Activated B cell treated with CpG ODN at 0.5 μM for 24 hours (primary cell): Measurements from ENCODE around the gene INPP4B. TPM values are rescaled to one million over a fixed set of nuclear protein-coding genes. Genes with fewer than 3 reads are reported as not detected.

Source experiments
- ATAC-seq: fragments of 200-7000 bp; cut with Tn5 transposase; one replicate; pipeline ENCODE4 v1.10.0; 2021; ENCODE audit warnings: low read depth, mild to moderate bottlenecking, moderate library complexity
- CTCF ChIA-PET: fragments of 350-600 bp; sonication (Branson Sonifier 250); formaldehyde crosslinking; loops from one replicate; lab custom pipeline; 2021; ENCODE audit warnings: antibody characterized with exemption; lab: Charles Lee
- POLR2A ChIA-PET: fragments of 350-600 bp; sonication (Branson Sonifier 250); formaldehyde crosslinking; loops from one replicate; lab custom pipeline; 2021; ENCODE audit warnings: antibody characterized with exemption; lab: Charles Lee
- DNase-seq: peaks from one replicate; pipeline ENCODE4 v3.0.0; 2022
- H3K27ac Mint-ChIP-seq: one replicate; pipeline ENCODE4 v1.8.0; 2020; ENCODE audit warnings: mixed read lengths
- H3K27me3 Mint-ChIP-seq: one replicate; pipeline ENCODE4 v1.8.0; 2021; ENCODE audit warnings: mixed read lengths
- H3K36me3 Mint-ChIP-seq: one replicate; pipeline ENCODE4 v1.8.0; 2021; ENCODE audit warnings: low read depth, mixed read lengths
- H3K4me1 Mint-ChIP-seq: one replicate; pipeline ENCODE4 v1.8.0; 2021; ENCODE audit warnings: mixed read lengths
- H3K4me3 Mint-ChIP-seq: one replicate; pipeline ENCODE4 v1.8.0; 2020; ENCODE audit warnings: mild to moderate bottlenecking, mixed read lengths
- H3K9me3 Mint-ChIP-seq: one replicate; pipeline ENCODE4 v1.8.0; 2020; ENCODE audit warnings: mixed read lengths
- intact Hi-C: fragments of 100-400 bp; cut with micrococcal nuclease; formaldehyde crosslinking; loops from one replicate; pipeline ENCODE4 v1.15.1; 2024
- total RNA-seq: library from RNA; stranded (reverse); gene quantifications from 2 replicates; pipeline ENCODE4 v1.2.3, GENCODE V29; 2022
- TF ChIP-seq, protein P1 (sequence below): fragments of 200-600 bp; IDR thresholded peaks from one replicate; pipeline ENCODE4 v1.8.0; 2022; ENCODE audit warnings: antibody characterized with exemption, mild to moderate bottlenecking

Gene INPP4B
- total RNA-seq, 1 donor from 2014 or later = 0.11 TPM

DNA sequence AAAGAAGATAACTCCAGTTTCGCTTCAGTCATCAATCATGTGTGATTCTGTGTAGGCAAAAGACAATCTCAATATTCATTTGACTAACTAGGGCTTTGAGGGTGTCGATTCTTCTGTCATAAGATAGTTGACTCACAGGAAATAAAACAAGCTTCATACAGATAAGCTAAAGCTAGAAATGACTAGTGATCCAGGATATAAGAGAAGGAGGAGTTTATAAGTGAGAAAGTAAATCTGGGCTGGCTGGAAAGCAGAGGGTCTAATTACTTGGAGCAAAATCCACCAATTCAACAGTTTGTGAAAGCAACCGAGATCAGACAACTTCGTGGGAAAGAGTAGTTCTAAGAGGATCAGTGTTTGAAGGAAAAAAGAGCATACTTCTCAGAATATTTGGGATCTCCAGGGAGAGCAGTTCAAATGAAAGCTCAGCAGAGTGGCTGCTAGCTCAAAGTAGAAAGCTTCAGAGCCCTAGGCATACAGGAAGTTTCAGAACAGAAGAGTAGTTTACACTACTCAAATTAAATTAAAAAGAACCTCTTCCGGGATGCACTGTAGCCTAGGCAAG is 429.3 kb downstream of the INPP4B start:
- POLR2A ChIA-PET = no interaction called here
- DNase-seq = no peak
- intact Hi-C loops = no loop called here
- CTCF ChIA-PET = no interaction called here
- H3K36me3 Mint-ChIP-seq = no peaks in the 10 kb centered on the region
- TF ChIP-seq, protein P1, sequence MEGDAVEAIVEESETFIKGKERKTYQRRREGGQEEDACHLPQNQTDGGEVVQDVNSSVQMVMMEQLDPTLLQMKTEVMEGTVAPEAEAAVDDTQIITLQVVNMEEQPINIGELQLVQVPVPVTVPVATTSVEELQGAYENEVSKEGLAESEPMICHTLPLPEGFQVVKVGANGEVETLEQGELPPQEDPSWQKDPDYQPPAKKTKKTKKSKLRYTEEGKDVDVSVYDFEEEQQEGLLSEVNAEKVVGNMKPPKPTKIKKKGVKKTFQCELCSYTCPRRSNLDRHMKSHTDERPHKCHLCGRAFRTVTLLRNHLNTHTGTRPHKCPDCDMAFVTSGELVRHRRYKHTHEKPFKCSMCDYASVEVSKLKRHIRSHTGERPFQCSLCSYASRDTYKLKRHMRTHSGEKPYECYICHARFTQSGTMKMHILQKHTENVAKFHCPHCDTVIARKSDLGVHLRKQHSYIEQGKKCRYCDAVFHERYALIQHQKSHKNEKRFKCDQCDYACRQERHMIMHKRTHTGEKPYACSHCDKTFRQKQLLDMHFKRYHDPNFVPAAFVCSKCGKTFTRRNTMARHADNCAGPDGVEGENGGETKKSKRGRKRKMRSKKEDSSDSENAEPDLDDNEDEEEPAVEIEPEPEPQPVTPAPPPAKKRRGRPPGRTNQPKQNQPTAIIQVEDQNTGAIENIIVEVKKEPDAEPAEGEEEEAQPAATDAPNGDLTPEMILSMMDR = no peak
- no peak overlapping the region for H3K4me3 Mint-ChIP-seq
- no peak overlapping the region for H3K27ac Mint-ChIP-seq
- no peaks in the 10 kb centered on the region for H3K4me1 Mint-ChIP-seq
- ATAC-seq = no peak
- no peaks in the 10 kb centered on the region for H3K27me3 Mint-ChIP-seq
- H3K9me3 Mint-ChIP-seq = no peaks in the 10 kb centered on the region

DNA sequence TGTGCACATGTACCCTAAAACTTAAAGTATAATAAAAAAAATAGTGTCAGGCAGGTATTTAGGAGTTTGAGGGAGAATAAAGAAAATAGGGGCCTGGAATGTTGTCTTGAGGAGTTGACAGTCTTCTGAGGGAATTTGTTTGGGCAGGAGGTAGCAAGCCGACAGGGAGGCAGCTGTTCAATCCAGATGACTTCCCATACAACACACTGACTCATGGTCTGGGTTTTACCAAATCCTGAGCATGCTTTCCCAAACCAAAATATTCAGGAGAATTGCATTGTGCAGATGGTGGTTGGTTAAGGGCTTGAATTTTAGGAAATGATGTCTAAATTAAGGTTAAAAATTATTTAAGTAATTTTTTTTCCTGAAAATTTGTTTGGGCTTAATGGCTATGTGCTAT is 430.0 kb downstream of the INPP4B start:
- Mint-ChIP-seq H3K4me3 (no peak overlapping the region), H3K27ac (no peak overlapping the region), H3K4me1 (no peaks in the 10 kb centered on the region), H3K36me3 (no peaks in the 10 kb centered on the region), H3K27me3 (no peaks in the 10 kb centered on the region), H3K9me3 (no peaks in the 10 kb centered on the region)
- ATAC-seq = no peak
- DNase-seq = no peak
- CTCF ChIA-PET = no interaction called here
- TF ChIP-seq, protein P1 = no peak
- POLR2A ChIA-PET = no interaction called here
- intact Hi-C loops = no loop called here

DNA sequence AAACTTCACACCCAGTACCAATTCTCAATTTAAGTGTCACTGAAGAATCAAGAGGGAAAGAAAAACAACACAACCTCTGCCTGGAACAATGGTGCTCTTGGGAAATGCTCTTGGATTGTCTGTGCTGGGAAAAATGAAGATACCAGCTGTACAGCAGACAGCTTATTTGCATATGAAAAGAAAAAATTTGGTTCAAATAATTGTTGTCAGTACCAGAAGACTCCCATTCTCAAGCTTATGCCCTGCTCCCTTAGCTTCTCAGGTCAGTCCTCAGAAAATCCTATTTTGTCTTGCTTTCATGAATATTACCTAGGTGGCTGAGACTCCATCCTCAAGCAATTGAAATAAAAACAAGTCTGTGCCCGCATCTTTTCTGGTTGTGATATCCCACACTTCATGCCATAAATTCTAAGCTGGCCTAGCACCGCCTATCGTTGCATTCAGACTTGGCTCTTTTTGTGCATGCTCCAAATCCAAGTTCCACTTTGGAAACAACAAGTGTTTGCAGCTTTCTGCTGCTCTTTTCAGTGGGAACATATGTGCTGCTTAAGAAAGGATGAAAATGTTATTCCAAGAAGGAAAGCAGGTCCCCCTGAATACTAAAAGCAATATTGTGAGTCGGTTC is 431.6 kb downstream of the INPP4B start:
- ChIA-PET CTCF (no interaction called here), POLR2A (no interaction called here)
- H3K36me3 Mint-ChIP-seq = no peaks in the 10 kb centered on the region
- no peak overlapping the region for H3K27ac Mint-ChIP-seq
- TF ChIP-seq, protein P1 = no peak
- H3K4me3 Mint-ChIP-seq = no peak overlapping the region
- H3K4me1 Mint-ChIP-seq = no peaks in the 10 kb centered on the region
- intact Hi-C loops = no loop called here
- no peaks in the 10 kb centered on the region for H3K27me3 Mint-ChIP-seq
- DNase-seq = no peak
- H3K9me3 Mint-ChIP-seq = no peaks in the 10 kb centered on the region
- ATAC-seq = no peak

DNA sequence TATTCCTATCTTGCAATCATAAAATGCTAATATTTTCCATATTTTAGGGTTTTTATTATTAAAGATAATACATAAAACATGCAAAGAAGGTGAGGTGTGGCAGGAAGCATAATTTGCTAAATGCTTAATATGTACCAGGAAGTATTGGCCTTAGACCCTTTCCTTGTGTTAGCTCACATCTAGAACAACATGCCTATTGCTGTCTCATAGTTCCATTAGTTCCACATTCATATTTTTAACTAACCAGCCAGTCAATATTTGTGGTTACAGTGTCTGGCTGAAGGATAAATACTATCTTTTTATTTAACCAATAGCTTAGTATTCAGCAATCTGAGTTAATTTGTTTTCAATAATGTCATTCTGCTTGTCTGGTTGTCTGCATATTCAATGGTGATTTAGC is 432.6 kb downstream of the INPP4B start:
- Mint-ChIP-seq H3K27me3 (no peaks in the 10 kb centered on the region), H3K4me3 (no peak overlapping the region), H3K36me3 (no peaks in the 10 kb centered on the region), H3K27ac (no peak overlapping the region), H3K4me1 (no peaks in the 10 kb centered on the region), H3K9me3 (no peaks in the 10 kb centered on the region)
- CTCF ChIA-PET = no interaction called here
- TF ChIP-seq, protein P1 = no peak
- intact Hi-C loops = no loop called here
- POLR2A ChIA-PET = no interaction called here
- ATAC-seq = no peak
- no peak for DNase-seq

DNA sequence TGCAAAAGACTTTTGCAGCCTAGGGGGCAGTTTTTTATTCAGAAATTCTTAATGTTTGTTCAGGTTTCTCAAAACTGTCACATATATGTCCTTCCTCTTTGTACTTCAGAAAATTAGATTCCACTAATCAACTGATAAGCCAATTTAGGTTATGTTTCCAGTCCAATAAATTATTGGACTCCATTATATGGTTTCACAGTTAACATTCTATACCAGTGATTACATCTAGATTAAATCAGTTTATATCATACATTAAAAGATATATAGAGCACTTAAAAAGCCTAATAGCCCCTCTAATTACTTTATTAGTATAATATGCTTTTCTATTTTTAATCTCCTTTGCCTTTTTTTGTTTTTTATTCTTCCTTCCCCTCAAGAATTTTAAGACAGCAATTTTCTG is 434.1 kb downstream of the INPP4B start:
- Mint-ChIP-seq H3K4me1 (no peaks in the 10 kb centered on the region), H3K27me3 (no peaks in the 10 kb centered on the region), H3K36me3 (no peaks in the 10 kb centered on the region), H3K9me3 (no peaks in the 10 kb centered on the region), H3K27ac (no peak overlapping the region), H3K4me3 (no peak overlapping the region)
- ATAC-seq (no peak), DNase-seq (no peak)
- intact Hi-C loops = no loop called here
- ChIA-PET POLR2A (no interaction called here), CTCF (no interaction called here)
- TF ChIP-seq, protein P1 = no peak
